ENCODE data around the gene GPS2.
A peak's percentile ranks its signal among the peaks of the same experiment; 100 is the strongest.

GPS2 gene

GRCh38 chr17:7292194-7292593 lies 23.0 kb downstream of the GPS2 start:
- DNase-seq = no peak

GRCh38 chr17:7290685-7291084 lies 24.5 kb downstream of the GPS2 start:
- DNase-seq = no peak

- no peak for DNase-seq
Measured at GRCh38 chr17:7290166-7290565, 25.0 kb downstream of the GPS2 start.

- no peak for DNase-seq
Measured at GRCh38 chr17:7289256-7290032, 25.7 kb downstream of the GPS2 start.

GRCh38 chr17:7285679-7286078 lies 29.5 kb downstream of the GPS2 start:
- no peak for DNase-seq

GRCh38 chr17:7284911-7285310 lies 30.2 kb downstream of the GPS2 start:
- no peak for DNase-seq

- no peak for DNase-seq
Measured at GRCh38 chr17:7283471-7284216, 31.5 kb downstream of the GPS2 start.

- no peak for DNase-seq
Measured at GRCh38 chr17:7282752-7283321, 32.3 kb downstream of the GPS2 start.

- no peak for DNase-seq
Measured at GRCh38 chr17:7281953-7282751, 33.0 kb downstream of the GPS2 start.

GRCh38 chr17:7281074-7281952 lies 33.8 kb downstream of the GPS2 start, which contains the start of gene SLC2A4:
Gene SLC2A4, plus strand, starts transcription at chr17:7281718. Its CDS starts 217 bp downstream, at chr17:7281935.
- peak; percentile 98 for DNase-seq

- DNase-seq = peak; percentile 86 to 90
Measured at GRCh38 chr17:7280519-7281073, 34.6 kb downstream of the GPS2 start.

- no peak for DNase-seq
Measured at GRCh38 chr17:7279448-7279847, 35.7 kb downstream of the GPS2 start.

- no peak for DNase-seq
Measured at GRCh38 chr17:7266784-7267183, 48.4 kb downstream of the GPS2 start.

- no peak for DNase-seq
Measured at GRCh38 chr17:7263801-7264078, 51.4 kb downstream of the GPS2 start.

- DNase-seq = no peak
Measured at GRCh38 chr17:7262935-7263800, 52.0 kb downstream of the GPS2 start.
